Transverse colon (tissue), 4 donors: Measurements from ENCODE around the gene PIGN.

Experiments
- EP300 ChIP-seq: sonication (generic); formaldehyde crosslinking; IDR thresholded peaks from one replicate; pipeline ENCODE4 v1.6.1; 2017; ENCODE audit warnings: antibody characterized with exemption, low read depth
- POLR2A ChIP-seq: fragments of 450-650 bp; IDR thresholded peaks from one replicate; pipeline ENCODE4 v1.6.1; 2016; ENCODE audit warnings: antibody characterized with exemption, mild to moderate bottlenecking, moderate library complexity
- POLR2AphosphoS5 ChIP-seq, 3 donors: sonication (generic); formaldehyde crosslinking; IDR thresholded peaks; one replicate each; pipeline ENCODE4 v1.6.1; 2016; ENCODE audit warnings: antibody characterized with exemption in 3 of 3
- TF ChIP-seq, protein P1 (sequence below), 5 experiments: fragments of 200-600 bp in 3 of 5; fragments of 450-650 bp in 2 of 5; sonication (generic) in 3 of 5; IDR thresholded peaks; 1 replicate in 2 of 5; 2 replicates in 3 of 5; pipeline ENCODE4 v1.5.1; 2016 to 2017; ENCODE audit warnings: antibody characterized with exemption in 5 of 5, inconsistent platforms in 3 of 5, mild to moderate bottlenecking in 2 of 5, moderate library complexity in 1 of 5

DNA sequence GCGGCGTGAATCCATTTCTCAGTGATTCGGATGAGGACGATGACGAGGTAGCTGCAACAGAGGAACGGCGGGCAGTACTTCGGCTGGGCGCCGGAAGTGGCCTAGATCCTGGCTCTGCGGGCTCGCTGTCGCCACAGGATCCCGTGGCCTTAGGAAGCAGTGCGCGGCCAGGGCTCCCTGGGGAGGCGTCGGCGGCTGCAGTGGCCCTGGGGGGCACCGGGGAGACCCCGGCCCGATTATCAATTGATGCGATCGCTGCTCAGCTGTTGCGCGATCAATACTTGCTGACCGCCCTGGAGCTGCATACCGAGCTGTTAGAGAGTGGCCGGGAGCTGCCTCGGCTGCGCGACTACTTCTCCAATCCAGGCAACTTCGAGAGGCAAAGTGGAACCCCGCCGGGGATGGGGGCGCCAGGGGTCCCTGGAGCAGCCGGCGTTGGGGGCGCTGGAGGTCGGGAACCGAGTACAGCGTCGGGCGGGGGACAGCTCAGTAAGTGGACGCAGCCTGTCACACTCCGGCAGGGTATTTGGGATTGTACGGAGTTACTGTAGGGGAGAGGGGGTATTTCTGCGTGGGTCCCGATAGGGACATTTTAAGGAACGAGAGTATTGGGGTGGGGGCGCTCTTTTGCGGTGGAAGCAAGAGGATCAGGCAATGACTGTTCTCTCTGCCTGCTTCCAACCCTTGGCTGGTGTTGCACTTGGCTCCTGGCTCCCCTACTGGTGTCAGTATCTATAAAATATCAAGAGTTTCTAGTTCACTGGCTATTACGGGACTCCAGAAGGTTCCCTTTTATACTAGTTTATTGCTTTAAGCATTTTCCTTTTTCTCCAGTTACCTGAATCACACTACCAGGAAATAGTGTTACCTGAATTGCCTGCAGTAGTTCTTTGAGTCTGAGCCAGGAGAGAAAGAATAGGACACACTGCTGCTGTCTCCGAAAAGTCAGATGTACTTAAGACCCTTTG lies 971 bp upstream of the PIGN start:
- TF ChIP-seq POLR2A (peak; percentile 53), EP300 (no peak), POLR2AphosphoS5 (IDR thresholded peaks at IDR 0.05) (peak in 2 of 3 donors; percentile 14 to 28)
- TF ChIP-seq, protein P1, sequence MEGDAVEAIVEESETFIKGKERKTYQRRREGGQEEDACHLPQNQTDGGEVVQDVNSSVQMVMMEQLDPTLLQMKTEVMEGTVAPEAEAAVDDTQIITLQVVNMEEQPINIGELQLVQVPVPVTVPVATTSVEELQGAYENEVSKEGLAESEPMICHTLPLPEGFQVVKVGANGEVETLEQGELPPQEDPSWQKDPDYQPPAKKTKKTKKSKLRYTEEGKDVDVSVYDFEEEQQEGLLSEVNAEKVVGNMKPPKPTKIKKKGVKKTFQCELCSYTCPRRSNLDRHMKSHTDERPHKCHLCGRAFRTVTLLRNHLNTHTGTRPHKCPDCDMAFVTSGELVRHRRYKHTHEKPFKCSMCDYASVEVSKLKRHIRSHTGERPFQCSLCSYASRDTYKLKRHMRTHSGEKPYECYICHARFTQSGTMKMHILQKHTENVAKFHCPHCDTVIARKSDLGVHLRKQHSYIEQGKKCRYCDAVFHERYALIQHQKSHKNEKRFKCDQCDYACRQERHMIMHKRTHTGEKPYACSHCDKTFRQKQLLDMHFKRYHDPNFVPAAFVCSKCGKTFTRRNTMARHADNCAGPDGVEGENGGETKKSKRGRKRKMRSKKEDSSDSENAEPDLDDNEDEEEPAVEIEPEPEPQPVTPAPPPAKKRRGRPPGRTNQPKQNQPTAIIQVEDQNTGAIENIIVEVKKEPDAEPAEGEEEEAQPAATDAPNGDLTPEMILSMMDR (IDR thresholded peaks at IDR 0.05), result peak in 2 of 5 experiments; percentile 10 to 19
